HG03175 (cell line): Measurements from ENCODE around the gene LIN7B.

ENCODE experiments used
- ATAC-seq: cut with Tn5 transposase; IDR thresholded peaks from one replicate; pipeline ENCODE4 v1.9.1; 2021; ENCODE audit warnings: mild to moderate bottlenecking, moderate library complexity; ENCODE audit not compliant: unreplicated experiment

The LIN7B gene

GRCh38 chr19:49160450-49161189, 46.5 kb downstream of the LIN7B start:
- ATAC-seq = no peak

GRCh38 chr19:49161987-49162386, 47.8 kb downstream of the LIN7B start:
- ATAC-seq = no peak

- ATAC-seq = no peak
Observed at GRCh38 chr19:49165111-49165750, 51.1 kb downstream of the LIN7B start.

GRCh38 chr19:49165865-49166301, 51.7 kb downstream of the LIN7B start:
- no peak for ATAC-seq

- ATAC-seq = no peak
Observed at GRCh38 chr19:49167857-49168409, 53.8 kb downstream of the LIN7B start.
